CD4-positive, alpha-beta T cell treated with Interleukin-6 at 100 ng/mL for 8 hours (primary cell): ENCODE results near the gene MAPK8IP2.
A peak's percentile ranks its signal among the peaks of the same experiment; 100 is the strongest.

Source experiments
- DNase-seq: peaks from one replicate; pipeline ENCODE4 v3.0.0-alpha.2; 2020; ENCODE audit warnings: mixed read lengths, low spot score

MAPK8IP2 gene

GRCh38 chr22:50575426-50575941, 25.1 kb upstream of the MAPK8IP2 start:
- DNase-seq = no peak

DNA sequence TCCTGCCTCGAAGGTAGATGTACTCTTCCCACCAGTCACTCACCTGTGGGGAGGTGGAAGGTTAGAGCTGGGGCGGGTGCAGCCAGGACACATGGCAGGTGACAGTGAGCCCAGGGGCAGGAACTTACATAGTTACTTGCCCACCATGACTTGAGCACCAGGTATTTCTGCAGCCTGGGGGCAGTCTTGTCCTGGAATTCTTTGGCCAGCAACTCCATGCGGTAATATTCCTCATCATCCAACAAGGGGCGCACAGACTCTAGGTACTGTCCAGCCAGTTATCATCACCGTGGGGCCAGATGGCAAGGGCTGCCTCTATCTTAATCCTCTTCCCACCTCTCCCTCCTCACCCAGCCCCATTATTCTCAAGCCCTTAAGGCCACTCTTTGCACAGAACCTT, 24.5 kb upstream of the MAPK8IP2 start:
- no peak for DNase-seq

DNA sequence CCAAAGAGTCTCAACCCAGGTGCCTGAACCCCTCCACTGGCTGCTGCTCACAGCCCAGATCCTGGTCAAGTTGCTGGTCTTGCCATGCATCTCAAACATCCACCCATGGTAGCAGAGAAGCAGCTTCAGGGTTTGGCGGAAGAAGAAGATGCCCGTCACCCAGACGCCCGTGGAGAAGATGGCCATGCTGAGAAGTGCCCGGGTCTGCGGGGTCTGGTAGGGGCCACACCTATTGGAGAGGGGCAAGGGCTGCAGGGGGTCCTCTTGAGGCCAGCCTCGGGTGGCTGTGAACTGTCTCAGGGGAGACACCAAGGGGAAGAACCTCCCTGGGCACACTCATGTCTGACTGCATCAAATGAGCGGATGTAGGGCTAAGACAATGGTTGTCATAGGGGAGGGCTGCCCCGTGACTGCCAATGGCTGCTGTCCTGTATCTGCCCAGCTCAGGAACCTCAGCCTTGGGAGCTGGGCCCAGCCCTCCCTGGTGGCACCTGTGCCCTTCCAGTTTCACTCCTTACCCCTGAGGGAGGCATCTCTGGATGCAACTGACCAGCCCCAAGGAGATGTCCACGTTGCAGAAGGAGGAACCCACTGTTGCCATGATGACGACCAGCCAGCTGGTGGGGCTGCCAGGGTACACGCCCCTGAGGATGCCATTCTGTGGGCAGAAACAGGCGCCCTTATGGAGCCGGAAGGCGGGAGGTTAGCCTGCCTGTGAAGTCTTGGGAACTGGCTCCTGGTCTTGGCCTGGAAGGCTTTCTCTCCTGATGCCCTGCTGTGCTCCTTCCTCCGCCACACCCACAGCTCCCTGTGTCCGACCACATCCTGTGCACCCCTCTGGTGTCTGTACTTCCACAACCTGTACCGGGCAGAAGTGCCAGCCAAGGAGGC, 23.5 kb upstream of the MAPK8IP2 start:
- no peak for DNase-seq

DNA sequence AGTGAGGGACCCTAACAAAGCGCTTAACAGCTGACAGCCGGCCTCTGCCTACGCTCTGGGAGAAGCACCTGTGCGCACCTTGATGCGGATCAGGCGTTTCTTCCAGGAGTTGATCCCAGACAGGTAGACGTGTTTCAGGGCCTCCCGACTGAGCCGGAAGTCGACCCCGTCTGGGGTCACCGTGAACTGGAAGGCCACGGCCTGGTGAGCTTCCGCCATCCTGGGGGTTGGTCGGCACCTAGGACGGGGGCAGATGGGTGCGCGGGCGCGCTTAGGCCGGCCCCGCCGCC, 23.0 kb upstream of the MAPK8IP2 start:
- no peak for DNase-seq

- no peak for DNase-seq
Observed at GRCh38 chr22:50577987-50578775, 22.4 kb upstream of the MAPK8IP2 start, which contains the start of gene CPT1B. Gene CPT1B (minus strand): TSS chr22:50578427. CDS start chr22:50577915, 512 bp downstream.

DNA sequence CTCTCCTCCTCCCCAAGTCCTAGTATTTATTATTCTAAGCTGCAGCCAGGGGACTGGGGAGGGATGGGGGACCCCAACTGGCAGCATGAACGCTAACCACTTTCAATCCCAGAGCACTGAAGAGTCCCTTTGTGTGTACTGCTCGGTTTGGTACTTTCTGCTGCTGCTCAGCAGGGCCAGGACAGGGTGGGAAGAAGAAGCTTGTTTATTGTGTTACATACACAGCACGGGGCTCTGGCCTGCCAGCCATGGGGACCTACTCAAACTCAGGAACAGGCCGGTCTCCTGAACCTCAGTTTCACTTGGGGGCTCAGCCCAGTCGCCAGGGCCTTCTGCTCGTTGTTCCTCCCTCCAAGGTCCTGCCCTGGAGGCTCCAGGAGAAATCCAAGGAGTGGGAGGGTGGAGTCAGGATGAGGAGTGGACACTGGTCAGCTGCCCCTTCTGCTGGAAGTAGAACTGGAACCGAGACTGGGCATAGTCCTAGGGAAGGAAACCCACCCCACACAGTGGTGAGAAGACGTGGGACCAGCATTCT, 21.8 kb upstream of the MAPK8IP2 start:
- DNase-seq = no peak

GRCh38 chr22:50579752-50580151, 20.8 kb upstream of the MAPK8IP2 start:
- DNase-seq = no peak

DNA sequence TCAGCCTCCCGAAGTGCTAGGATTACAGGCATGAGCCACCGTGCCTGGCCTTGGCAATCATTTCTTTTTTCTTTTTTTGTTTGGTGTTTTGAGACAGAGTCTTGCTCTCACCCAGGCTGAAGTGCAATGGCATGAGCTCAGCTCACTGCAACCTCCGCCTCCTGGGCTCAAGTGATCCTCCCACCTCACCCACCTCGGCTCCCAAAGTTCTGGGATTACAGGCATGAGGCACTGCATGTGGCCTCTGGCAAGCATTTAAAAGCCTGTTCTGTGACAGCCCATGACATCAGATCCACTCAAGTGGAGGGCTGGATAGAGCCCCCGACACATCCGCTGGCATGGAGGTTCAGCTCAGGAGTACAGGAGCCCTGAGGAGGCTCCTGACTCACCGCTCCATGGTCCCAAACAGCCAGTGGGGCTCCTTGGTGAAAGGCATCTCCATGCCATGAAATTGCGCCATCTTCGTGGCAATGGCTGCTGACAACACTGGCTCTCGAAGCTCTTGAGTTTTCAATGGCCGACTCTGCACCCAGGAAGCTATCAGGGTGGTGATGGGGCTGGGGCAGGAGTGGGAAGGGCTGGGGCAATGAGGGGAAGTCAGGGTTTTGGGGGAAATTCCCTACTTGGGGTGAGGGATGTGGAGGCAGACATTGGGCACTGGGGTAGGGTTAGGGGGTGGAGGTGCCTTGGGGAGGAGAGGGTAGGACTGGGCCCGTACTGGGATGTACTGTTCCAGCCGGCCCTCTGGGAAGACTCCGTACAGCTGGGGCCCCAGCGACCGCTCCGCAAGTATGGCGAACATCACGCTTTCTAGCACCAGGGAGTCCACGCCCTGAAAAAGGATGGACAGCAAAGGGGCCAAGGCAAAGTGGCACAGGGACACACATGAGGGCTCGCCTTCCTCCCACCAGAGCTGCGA, 19.3 kb upstream of the MAPK8IP2 start:
- DNase-seq = no peak

GRCh38 chr22:50581950-50582492, 18.6 kb upstream of the MAPK8IP2 start:
- no peak for DNase-seq

DNA sequence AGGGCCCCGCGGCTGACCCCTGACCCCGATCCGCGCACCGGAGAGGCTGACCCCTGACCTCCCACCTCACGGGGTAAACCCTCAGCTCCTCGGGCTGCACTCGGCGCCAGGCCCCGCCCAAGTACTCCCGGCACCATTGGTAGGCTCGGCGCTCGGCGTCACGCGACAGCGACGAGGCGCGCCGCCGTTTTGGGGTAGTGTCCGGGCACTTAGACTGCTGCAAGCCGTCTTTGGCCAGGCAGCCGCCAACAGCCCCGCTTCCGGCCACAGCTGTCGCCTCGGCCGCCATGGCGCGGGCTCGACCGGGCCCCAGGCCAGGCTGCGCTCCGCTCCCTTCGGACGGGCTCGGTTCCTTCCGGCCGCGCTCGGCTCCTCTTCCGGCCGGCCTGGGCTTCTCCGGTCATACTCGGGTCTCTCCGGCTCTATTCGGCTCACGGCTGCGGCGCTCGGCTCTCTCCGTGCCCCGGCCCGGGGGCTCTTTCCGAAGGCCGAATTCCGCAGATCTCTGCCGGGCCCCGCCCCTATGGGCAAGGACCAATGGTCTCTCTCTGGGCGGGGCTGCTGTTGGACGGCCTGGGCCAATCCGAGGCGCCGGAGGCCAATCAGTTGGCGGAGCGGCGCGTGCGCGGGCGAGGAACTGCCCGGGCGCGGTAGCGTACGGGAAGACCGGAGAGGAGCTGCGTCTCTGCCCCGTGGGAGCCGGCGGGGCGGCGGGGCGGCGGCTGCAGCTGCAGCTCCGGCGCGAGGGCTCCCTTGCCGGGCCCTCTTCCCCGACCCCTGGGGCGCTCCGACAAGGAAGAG, 17.9 kb upstream of the MAPK8IP2 start, which contains the start of gene CHKB:
TSS of gene CHKB (minus strand) at position 357 of the 801 bp plus-strand sequence. CDS start at position 289, 68 bp downstream.
- DNase-seq = peak; percentile 98

DNA sequence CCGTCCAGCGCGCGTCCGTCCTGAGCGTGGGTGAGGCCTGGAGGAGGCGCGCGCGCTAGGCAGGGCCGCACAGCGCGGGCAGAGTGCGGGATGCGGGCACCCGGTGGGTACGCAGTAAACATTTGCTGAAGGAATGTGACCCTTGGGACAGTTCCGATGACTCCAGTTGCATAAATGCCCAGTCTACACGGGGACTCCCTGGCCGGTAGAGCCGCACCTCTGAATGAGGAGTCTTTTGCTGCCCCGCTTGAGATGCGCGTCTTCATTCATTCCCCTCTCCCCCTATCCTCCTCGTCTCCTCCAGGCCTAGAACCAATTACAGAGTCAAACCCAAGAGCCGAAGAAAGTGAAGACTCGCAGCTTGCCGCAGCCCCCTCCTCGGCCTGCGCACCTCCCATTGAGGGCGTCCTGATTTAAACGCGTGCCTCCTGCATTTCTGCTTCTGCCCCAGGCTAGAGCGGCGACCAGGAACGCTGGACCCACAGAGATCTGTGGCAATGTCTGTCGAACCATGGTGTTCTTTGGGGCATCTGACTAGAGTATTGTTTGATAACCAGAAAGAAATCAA, 17.2 kb upstream of the MAPK8IP2 start:
- DNase-seq = no peak

DNA sequence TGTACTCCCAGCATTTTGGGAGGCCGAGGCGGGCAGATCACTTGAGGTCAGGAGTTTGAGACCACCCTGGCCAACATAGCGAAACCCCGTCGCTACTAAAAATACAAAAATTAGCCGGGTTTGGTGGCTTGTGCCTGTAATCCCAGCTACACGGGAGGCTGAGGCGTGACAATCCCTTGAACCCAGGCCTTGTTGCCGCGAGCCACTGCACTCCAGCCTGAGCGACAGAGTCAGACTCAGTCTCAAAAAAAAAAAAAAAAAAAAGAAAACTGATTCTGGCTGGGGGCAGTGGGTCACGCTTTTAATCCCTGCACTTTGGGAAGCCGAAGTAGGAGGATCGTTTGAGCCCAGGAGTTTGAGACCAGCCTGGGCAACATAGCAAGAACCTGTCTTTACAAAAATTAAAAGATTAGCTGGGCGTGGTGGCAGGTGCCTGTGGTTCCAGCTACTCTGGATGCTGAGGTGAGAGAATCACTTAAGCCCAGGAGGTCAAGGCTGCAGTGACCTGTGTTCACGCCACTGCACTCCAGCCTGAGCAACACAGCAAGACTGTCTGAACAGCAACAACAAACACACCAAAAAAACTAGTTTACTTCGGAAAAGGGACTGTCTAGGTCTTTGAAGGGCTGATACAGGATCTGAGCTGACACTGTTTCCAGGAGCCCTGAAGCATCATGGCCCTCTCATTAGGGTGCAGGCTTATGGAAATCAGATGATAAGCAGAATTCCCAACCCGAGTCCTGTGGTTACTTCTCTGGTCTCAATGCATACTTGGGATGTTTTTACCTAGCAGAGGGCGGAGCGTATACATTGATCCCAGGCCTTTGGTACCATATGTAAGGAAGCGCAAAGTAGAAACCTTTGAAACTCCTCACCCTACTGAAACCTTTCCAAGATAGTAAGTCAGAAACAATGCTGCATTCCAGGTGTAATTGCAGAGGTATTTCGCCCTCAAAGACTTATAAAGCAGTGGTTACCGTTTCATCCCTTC, 16.2 kb upstream of the MAPK8IP2 start:
- DNase-seq = no peak

GRCh38 chr22:50585238-50585637, 15.4 kb upstream of the MAPK8IP2 start:
- DNase-seq = no peak

DNA sequence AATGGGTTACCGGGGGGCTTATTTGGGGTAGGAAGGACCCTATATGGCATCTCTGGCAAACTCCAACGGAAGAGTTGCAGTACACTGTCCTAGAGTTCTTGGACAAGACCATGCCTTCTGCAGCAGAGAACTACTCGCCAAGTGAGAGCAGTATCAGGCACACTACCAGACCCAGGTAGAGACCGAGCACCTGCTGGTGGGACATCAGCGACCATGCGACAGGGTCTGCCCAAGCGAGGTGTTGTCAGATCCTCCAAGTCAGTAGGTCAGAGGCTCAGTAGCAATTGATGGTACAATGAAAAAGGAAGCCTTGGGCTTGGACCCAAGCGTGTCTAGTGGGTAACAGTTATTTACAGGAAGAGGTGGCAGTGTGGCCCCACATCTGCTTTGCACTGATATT, 14.8 kb upstream of the MAPK8IP2 start:
- DNase-seq = no peak

DNA sequence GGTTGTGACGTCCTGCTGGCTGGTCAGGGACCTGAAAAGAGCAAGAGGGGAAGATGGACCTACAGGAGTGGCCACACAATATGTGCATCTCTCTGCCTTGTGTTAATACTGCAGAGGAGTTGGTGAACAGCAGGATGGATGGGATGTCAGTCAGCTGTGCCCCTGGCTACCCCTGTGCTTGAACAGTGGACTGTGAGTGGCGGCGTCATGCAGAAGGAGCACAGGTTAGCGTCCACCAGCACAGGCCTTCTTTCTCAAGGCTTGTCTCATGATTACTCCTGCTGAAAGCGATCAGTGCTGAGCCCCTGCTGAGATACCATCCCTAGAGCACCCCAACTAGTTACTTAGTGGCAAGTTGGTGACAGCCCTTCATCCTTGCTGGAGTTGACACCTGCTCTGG, 14.2 kb upstream of the MAPK8IP2 start:
- DNase-seq = no peak

- no peak for DNase-seq
Observed at GRCh38 chr22:50587407-50587806, 13.2 kb upstream of the MAPK8IP2 start.

GRCh38 chr22:50595189-50595588, 5.4 kb upstream of the MAPK8IP2 start:
- no peak for DNase-seq

GRCh38 chr22:50597097-50597496, 3.5 kb upstream of the MAPK8IP2 start:
- no peak for DNase-seq
